ENCODE data around the gene ABHD3.

- TF ChIP-seq CTCF (conservative IDR thresholded peaks at IDR 0.05; ENCODE audit: low read length) (no peak), EZH2phosphoT487 (IDR thresholded peaks at IDR 0.05; ENCODE audit: borderline replicate concordance, low read depth, low read length) (no peak)
These were observed 18.1 kb downstream of the ABHD3 start for GRCh38 chr18:21686282-21687105.
